Immature natural killer cell (primary cell): ENCODE data around the gene SLAMF9. TPM values are rescaled to one million over a fixed set of nuclear protein-coding genes. Genes with fewer than 3 reads are reported as not detected.

Source experiments
- DNase-seq, 3 donors: peaks; one replicate each; pipeline ENCODE4 v3.0.0; 2022; ENCODE audit warnings: mixed read lengths in 1 of 3
- H3K27ac Mint-ChIP-seq, 6 donors: one replicate each; pipeline ENCODE4 v1.8.0; 2020; ENCODE audit warnings: mixed read lengths in 6 of 6, mild to moderate bottlenecking in 5 of 6, inconsistent platforms in 4 of 6, moderate library complexity in 3 of 6
- H3K27me3 Mint-ChIP-seq, 3 donors: one replicate each; pipeline ENCODE4 v1.8.0; 2020 to 2021; ENCODE audit warnings: low read depth in 3 of 3, mild to moderate bottlenecking in 3 of 3, mixed read lengths in 3 of 3, moderate library complexity in 3 of 3, inconsistent platforms in 1 of 3
- H3K36me3 Mint-ChIP-seq, 3 donors: one replicate each; pipeline ENCODE4 v1.8.0; 2020; ENCODE audit warnings: mixed read lengths in 3 of 3, inconsistent platforms in 2 of 3, mild to moderate bottlenecking in 2 of 3
- H3K4me1 Mint-ChIP-seq, 2 donors: one replicate each; pipeline ENCODE4 v1.8.0; 2020; ENCODE audit warnings: inconsistent platforms in 2 of 2, mild to moderate bottlenecking in 2 of 2, mixed read lengths in 2 of 2, moderate library complexity in 1 of 2
- H3K4me3 Mint-ChIP-seq, 5 donors: one replicate each; pipeline ENCODE4 v1.8.0; 2020; ENCODE audit warnings: mild to moderate bottlenecking in 5 of 5, mixed read lengths in 5 of 5, inconsistent platforms in 3 of 5, moderate library complexity in 3 of 5
- H3K9me3 Mint-ChIP-seq, 6 donors: one replicate each; pipeline ENCODE4 v1.8.0; 2020; ENCODE audit warnings: mild to moderate bottlenecking in 6 of 6, mixed read lengths in 6 of 6, inconsistent platforms in 4 of 6, moderate library complexity in 3 of 6
- polyA plus RNA-seq, 3 donors: library from polyadenylated mRNA; unstranded; fragments of 300-500 nt; fragmentation: Illumina TruSeq; gene quantifications; one replicate each; pipeline ENCODE4 v1.2.3, GENCODE V29; 2021

The SLAMF9 gene
- polyA plus RNA-seq, 3 donors from 2014 or later: not detected

- no peak for DNase-seq
- peaks cover 9 to 19% (median 14%) of the 10 kb centered on the region in 3 donors for H3K27me3 Mint-ChIP-seq
- no peak overlapping the region for H3K27ac Mint-ChIP-seq
- H3K36me3 Mint-ChIP-seq: no peaks in the 10 kb centered on the region
- no peak overlapping the region for H3K4me3 Mint-ChIP-seq
- peaks cover 1 to 5% of the 10 kb centered on the region in 2 donors for H3K4me1 Mint-ChIP-seq
- no peaks in the 10 kb centered on the region for H3K9me3 Mint-ChIP-seq
These were observed 14.4 kb downstream of the SLAMF9 start for GRCh38 chr1:159939678-159940002.

GRCh38 chr1:159938905-159939677 is 14.9 kb downstream of the SLAMF9 start:
- Mint-ChIP-seq H3K27me3 (peaks cover 6 to 14% (median 10%) of the 10 kb centered on the region in 3 donors), H3K4me3 (no peak overlapping the region), H3K4me1 (peaks cover 0 to 4% of the 10 kb centered on the region in 2 donors), H3K9me3 (no peaks in the 10 kb centered on the region), H3K27ac (peak overlapping the region in 1 of 6 donors; percentile 6), H3K36me3 (no peaks in the 10 kb centered on the region)
- no peak for DNase-seq

GRCh38 chr1:159938211-159938852 is 15.7 kb downstream of the SLAMF9 start:
- H3K4me1 Mint-ChIP-seq: peaks cover 0 to 4% of the 10 kb centered on the region in 2 donors
- H3K9me3 Mint-ChIP-seq: no peaks in the 10 kb centered on the region
- no peaks in the 10 kb centered on the region for H3K36me3 Mint-ChIP-seq
- H3K4me3 Mint-ChIP-seq: no peak overlapping the region
- no peak overlapping the region for H3K27ac Mint-ChIP-seq
- peaks cover 4 to 14% (median 10%) of the 10 kb centered on the region in 3 donors for H3K27me3 Mint-ChIP-seq
- DNase-seq: no peak

- Mint-ChIP-seq H3K27me3 (peaks cover 4 to 9% (median 8%) of the 10 kb centered on the region in 3 donors), H3K27ac (no peak overlapping the region), H3K4me3 (no peak overlapping the region), H3K36me3 (no peaks in the 10 kb centered on the region), H3K9me3 (no peaks in the 10 kb centered on the region), H3K4me1 (peaks cover 0 to 4% of the 10 kb centered on the region in 2 donors)
- no peak for DNase-seq
These were observed 16.8 kb downstream of the SLAMF9 start for GRCh38 chr1:159937054-159937750.

GRCh38 chr1:159936273-159936904 is 17.6 kb downstream of the SLAMF9 start:
- no peaks in the 10 kb centered on the region for H3K36me3 Mint-ChIP-seq
- H3K4me1 Mint-ChIP-seq: peaks cover 0 to 4% of the 10 kb centered on the region in 2 donors
- no peaks in the 10 kb centered on the region for H3K9me3 Mint-ChIP-seq
- H3K27ac Mint-ChIP-seq: no peak overlapping the region
- H3K4me3 Mint-ChIP-seq: no peak overlapping the region
- DNase-seq: peak; percentile 69 to 75 (median 74)
- H3K27me3 Mint-ChIP-seq: peaks cover 4 to 9% (median 8%) of the 10 kb centered on the region in 3 donors

GRCh38 chr1:159935719-159936272 is 18.2 kb downstream of the SLAMF9 start:
- H3K4me1 Mint-ChIP-seq: peaks cover 0 to 4% of the 10 kb centered on the region in 2 donors
- H3K27ac Mint-ChIP-seq: no peak overlapping the region
- DNase-seq: no peak
- no peaks in the 10 kb centered on the region for H3K36me3 Mint-ChIP-seq
- H3K9me3 Mint-ChIP-seq: no peaks in the 10 kb centered on the region
- H3K27me3 Mint-ChIP-seq: peaks cover 4 to 9% (median 8%) of the 10 kb centered on the region in 3 donors
- H3K4me3 Mint-ChIP-seq: no peak overlapping the region

GRCh38 chr1:159935305-159935704 is 18.7 kb downstream of the SLAMF9 start:
- no peak for DNase-seq
- H3K9me3 Mint-ChIP-seq: no peaks in the 10 kb centered on the region
- H3K36me3 Mint-ChIP-seq: no peaks in the 10 kb centered on the region
- H3K4me1 Mint-ChIP-seq: peaks cover 0 to 4% of the 10 kb centered on the region in 2 donors
- peak overlapping the region in 1 of 6 donors; percentile 70 for H3K27ac Mint-ChIP-seq
- H3K4me3 Mint-ChIP-seq: no peak overlapping the region
- peaks cover 5 to 9% (median 8%) of the 10 kb centered on the region in 3 donors for H3K27me3 Mint-ChIP-seq

GRCh38 chr1:159934136-159935039 is 19.6 kb downstream of the SLAMF9 start:
- Mint-ChIP-seq H3K4me3 (no peak overlapping the region), H3K4me1 (peaks cover 0 to 4% of the 10 kb centered on the region in 2 donors), H3K9me3 (no peaks in the 10 kb centered on the region), H3K36me3 (no peaks in the 10 kb centered on the region), H3K27me3 (peaks cover 5 to 8% (median 6%) of the 10 kb centered on the region in 3 donors), H3K27ac (peak overlapping the region in 1 of 6 donors; percentile 37)
- DNase-seq: no peak

- peaks cover 5 to 6% (median 5%) of the 10 kb centered on the region in 3 donors for H3K27me3 Mint-ChIP-seq
- no peak overlapping the region for H3K4me3 Mint-ChIP-seq
- no peaks in the 10 kb centered on the region for H3K9me3 Mint-ChIP-seq
- no peak overlapping the region for H3K27ac Mint-ChIP-seq
- no peak for DNase-seq
- H3K4me1 Mint-ChIP-seq: peaks cover 0 to 6% of the 10 kb centered on the region in 2 donors
- no peaks in the 10 kb centered on the region for H3K36me3 Mint-ChIP-seq
These were observed 20.7 kb downstream of the SLAMF9 start for GRCh38 chr1:159933347-159933746.

- H3K27me3 Mint-ChIP-seq: peaks cover 2 to 5% (median 4%) of the 10 kb centered on the region in 3 donors
- H3K36me3 Mint-ChIP-seq: no peaks in the 10 kb centered on the region
- no peak for DNase-seq
- H3K27ac Mint-ChIP-seq: peak overlapping the region in 1 of 6 donors; percentile 72
- no peaks in the 10 kb centered on the region for H3K9me3 Mint-ChIP-seq
- H3K4me3 Mint-ChIP-seq: no peak overlapping the region
- peaks cover 0 to 6% of the 10 kb centered on the region in 2 donors for H3K4me1 Mint-ChIP-seq
These were observed 21.4 kb downstream of the SLAMF9 start for GRCh38 chr1:159932296-159933285.

GRCh38 chr1:159931795-159932173 is 22.3 kb downstream of the SLAMF9 start:
- no peak for DNase-seq
- Mint-ChIP-seq H3K9me3 (no peaks in the 10 kb centered on the region), H3K4me3 (no peak overlapping the region)

More at GRCh38 chr1:159931795-159932173, 22.3 kb downstream of the SLAMF9 start:
- no peak overlapping the region for H3K27ac Mint-ChIP-seq
- H3K4me1 Mint-ChIP-seq: peaks cover 0 to 6% of the 10 kb centered on the region in 2 donors
- peaks cover 2 to 5% (median 4%) of the 10 kb centered on the region in 3 donors for H3K27me3 Mint-ChIP-seq
- no peaks in the 10 kb centered on the region for H3K36me3 Mint-ChIP-seq
